K562 (cell line): Measurements from ENCODE around the gene PPP1R36. TPM values are rescaled to one million over a fixed set of nuclear protein-coding genes. Genes with fewer than 3 reads are reported as not detected.

ENCODE experiments used
- ATAC-seq: fragments of 200-7000 bp; cut with Tn5 transposase; 3 replicates; pipeline ENCODE4 v1.9.1; 2020; ENCODE audit warnings: moderate library complexity
- BruUV-seq: library from RNA; stranded (reverse); fragments of 400-500 nt; replicated peaks from 2 replicates; lab custom pipeline; 2021; lab: Mats Ljungman, UMichigan
- CTCF ChIA-PET: fragments of 300-600 bp; formaldehyde crosslinking; extraction: SDS; loops from one replicate; lab custom pipeline; 2021; ENCODE audit warnings: low intra/inter-chr PET ratio; lab: Yijun Ruan, JAX
- POLR2A ChIA-PET: fragments of 300-600, 350-650 bp; sonication (Branson Sonifier 250); formaldehyde crosslinking; extraction: SDS; loops from one replicate; lab custom pipeline; 2021; ENCODE audit warnings: antibody characterized with exemption, inconsistent platforms; lab: Yijun Ruan, JAX
- DNase-seq, 4 experiments: peaks; one replicate each; pipeline versions ENCODE4 v3.0.0 to v3.0.0-alpha.2; 2011 to 2018; ENCODE audit warnings: low spot score in 3 of 4, mixed read lengths in 3 of 4; ENCODE audit errors: extremely low read depth in 1 of 4
- FAIRE-seq: peaks from 2 replicates; lab custom pipeline; 2011; peaks lifted over from hg19 to GRCh38; lab: Jason Lieb, UNC
- H2AFZ ChIP-seq: 2 replicates; pipeline ENCODE4 v1.6.0; 2011; ENCODE audit warnings: low read depth, low read length, control low read depth, inconsistent platforms
- H3K27ac ChIP-seq: fragments of 200-600 bp; 3 replicates; pipeline ENCODE4 v1.8.0; 2011; ENCODE audit warnings: low read depth, mild to moderate bottlenecking, control low read depth, inconsistent platforms, low read length, moderate library complexity, mixed read lengths; ENCODE audit errors: extremely low read depth
- H3K27me3 ChIP-seq, 2 experiments: fragments of 300-600 bp in 1 of 2; 2 replicates in 1 of 2; 3 replicates in 1 of 2; pipeline versions ENCODE4 v1.6.0 to v1.8.0; 2011; ENCODE audit warnings: inconsistent platforms in 2 of 2, low read length in 2 of 2, mild to moderate bottlenecking in 1 of 2, mixed read lengths in 1 of 2, moderate library complexity in 1 of 2; ENCODE audit not compliant: control insufficient read depth in 2 of 2, insufficient read depth in 2 of 2
- H3K36me3 ChIP-seq: fragments of 300-600 bp; 3 replicates; pipeline ENCODE4 v1.8.0; 2011; ENCODE audit warnings: mild to moderate bottlenecking, low read length, inconsistent platforms; ENCODE audit not compliant: control insufficient read depth, insufficient read depth
- H3K4me1 ChIP-seq, 2 experiments: fragments of 200-600 bp in 1 of 2; replicated peaks in 1 of 2; 2 replicates in 1 of 2; 3 replicates in 1 of 2; pipeline versions ENCODE4 v1.5.1 to v1.8.0; 2011; ENCODE audit warnings: inconsistent platforms in 2 of 2, low read length in 2 of 2, mild to moderate bottlenecking in 1 of 2, mixed read lengths in 1 of 2, moderate library complexity in 1 of 2; ENCODE audit not compliant: control insufficient read depth in 2 of 2, insufficient read depth in 2 of 2
- H3K4me2 ChIP-seq: 2 replicates; pipeline ENCODE4 v1.6.1; 2011; ENCODE audit warnings: low read length, control low read depth, inconsistent platforms, mixed read lengths; ENCODE audit not compliant: insufficient read depth
- H3K4me3 ChIP-seq: fragments of 200-600 bp; sonication (generic), shearing (Covaris generic); 2 replicates; pipeline ENCODE4 v1.5.1; 2016; ENCODE audit warnings: control low read depth, inconsistent platforms
- H3K79me2 ChIP-seq: fragments of 200-600 bp; 3 replicates; pipeline ENCODE4 v1.8.0; 2011; ENCODE audit warnings: low read length, inconsistent platforms; ENCODE audit not compliant: control insufficient read depth, insufficient read depth
- H3K9ac ChIP-seq, 2 experiments: 2 replicates each; pipeline versions ENCODE4 v1.6.0 to v1.6.1; 2011; ENCODE audit warnings: low read depth in 2 of 2, low read length in 2 of 2, control low read depth in 1 of 2, inconsistent platforms in 1 of 2, mild to moderate bottlenecking in 1 of 2, mixed read lengths in 1 of 2; ENCODE audit not compliant: insufficient read depth in 1 of 2
- H3K9me1 ChIP-seq: one replicate; pipeline ENCODE4 v1.6.0; 2011; ENCODE audit warnings: inconsistent platforms, mild to moderate bottlenecking, low read length, moderate library complexity; ENCODE audit not compliant: control insufficient read depth, insufficient read depth
- H3K9me3 ChIP-seq: replicated peaks from 2 replicates; pipeline ENCODE4 v1.5.1; 2011; ENCODE audit warnings: low read depth, low read length, inconsistent platforms; ENCODE audit not compliant: control insufficient read depth, insufficient read depth
- H4K20me1 ChIP-seq: replicated peaks from 2 replicates; pipeline ENCODE4 v1.6.1; 2011; ENCODE audit warnings: low read length, inconsistent platforms, mixed read lengths; ENCODE audit not compliant: control insufficient read depth, insufficient read depth
- CCNT2 ChIP-seq: IDR thresholded peaks from 2 replicates; pipeline ENCODE4 v1.6.1; 2011; ENCODE audit warnings: borderline replicate concordance, low read depth, mild to moderate bottlenecking, moderate library complexity, mixed read lengths, low read length; ENCODE audit not compliant: insufficient read length; ENCODE audit errors: extremely low read depth
- MEF2D ChIP-seq: conservative IDR thresholded peaks from 2 replicates; pipeline ENCODE4 v1.6.1; 2016; ENCODE audit warnings: low read depth, missing genetic modification characterization, missing compliant biosample characterization
- TFAM ChIP-seq: fragments of 250-450 bp; sonication (Bioruptor Pico); conservative IDR thresholded peaks from 2 replicates; pipeline ENCODE4 v1.5.0; 2021; ENCODE audit warnings: mild to moderate bottlenecking, moderate library complexity
- TRIM24 ChIP-seq, 2 experiments: fragments of 450-650 bp; IDR thresholded peaks; 2 replicates each; pipeline ENCODE4 v1.6.1; 2016
- ZBTB8A ChIP-seq: fragments of 450-650 bp; IDR thresholded peaks from 2 replicates; pipeline ENCODE4 v1.6.1; 2018; ENCODE audit warnings: mild to moderate bottlenecking, moderate library complexity; ENCODE audit not compliant: partially characterized antibody
- ZSCAN29 ChIP-seq: fragments of 450-650 bp; IDR thresholded peaks from 2 replicates; pipeline ENCODE4 v1.6.1; 2017
- WGBS: fragments of 100-300 bp; shearing (Covaris generic); methylation state at CpG from one replicate; pipeline ENCODE4 v1.1.6; 2016; ENCODE audit warnings: low coverage, mixed read lengths; ENCODE audit not compliant: insufficient coverage; ENCODE audit errors: missing lambda C conversion rate; 5-methylcytosine and 5-hydroxymethylcytosine counted together
- in situ Hi-C: fragments of 300-500 bp; cut with MboI; formaldehyde crosslinking; loops from 4 replicates; pipeline ENCODE4 v1.15.0; 2018; ENCODE audit warnings: inconsistent platforms, mixed read lengths
- intact Hi-C: fragments of 100-400 bp; cut with micrococcal nuclease; formaldehyde crosslinking; loops from 2 replicates; pipeline ENCODE4 v1.14.2; 2022
- polyA plus RNA-seq, 8 experiments: library from polyadenylated mRNA; depleted of rRNA in 4 of 8; stranded (reverse) in 5 of 8; unstranded in 3 of 8; fragments of >200 nt; fragmentation: Nextera tagmentation in 2 of 8; fragmentation: Illumina TruSeq in 1 of 8; extraction: Ambion mirVana in 2 of 8; extraction: Trizol in 1 of 8; gene quantifications; 2 replicates each; pipeline versions ENCODE4 v1.2.1 to v1.2.3, GENCODE V29; 2011 to 2014; ENCODE audit warnings: inconsistent platforms in 1 of 8, missing spikeins in 1 of 8
- total RNA-seq, 7 experiments: library from RNA; depleted of rRNA in 6 of 7; stranded (reverse); fragments of >200 nt in 6 of 7; fragmentation: Illumina TruSeq in 2 of 7; extraction: Trizol in 2 of 7; gene quantifications; 2 replicates each; pipeline versions ENCODE4 v1.2.1 to v1.2.3, GENCODE V29; 2011 to 2021; ENCODE audit warnings: low replicate concordance in 1 of 7
- TF ChIP-seq, protein P1 (sequence below): fragments of 450-650 bp; IDR thresholded peaks from 2 replicates; pipeline ENCODE4 v1.6.1; 2016; ENCODE audit warnings: low read depth
- TF ChIP-seq, protein P2 (sequence below): fragments of 450-650 bp; formaldehyde crosslinking; IDR thresholded peaks from 2 replicates; pipeline ENCODE4 v1.4.0; 2020; ENCODE audit warnings: mild to moderate bottlenecking

PPP1R36 gene
- total and polyA plus RNA-seq, 9 of the 15 experiments (the other 6 are each of a cell fraction or from before 2014, with no cell fraction given): 0.29 TPM; not detected in 8

DNA sequence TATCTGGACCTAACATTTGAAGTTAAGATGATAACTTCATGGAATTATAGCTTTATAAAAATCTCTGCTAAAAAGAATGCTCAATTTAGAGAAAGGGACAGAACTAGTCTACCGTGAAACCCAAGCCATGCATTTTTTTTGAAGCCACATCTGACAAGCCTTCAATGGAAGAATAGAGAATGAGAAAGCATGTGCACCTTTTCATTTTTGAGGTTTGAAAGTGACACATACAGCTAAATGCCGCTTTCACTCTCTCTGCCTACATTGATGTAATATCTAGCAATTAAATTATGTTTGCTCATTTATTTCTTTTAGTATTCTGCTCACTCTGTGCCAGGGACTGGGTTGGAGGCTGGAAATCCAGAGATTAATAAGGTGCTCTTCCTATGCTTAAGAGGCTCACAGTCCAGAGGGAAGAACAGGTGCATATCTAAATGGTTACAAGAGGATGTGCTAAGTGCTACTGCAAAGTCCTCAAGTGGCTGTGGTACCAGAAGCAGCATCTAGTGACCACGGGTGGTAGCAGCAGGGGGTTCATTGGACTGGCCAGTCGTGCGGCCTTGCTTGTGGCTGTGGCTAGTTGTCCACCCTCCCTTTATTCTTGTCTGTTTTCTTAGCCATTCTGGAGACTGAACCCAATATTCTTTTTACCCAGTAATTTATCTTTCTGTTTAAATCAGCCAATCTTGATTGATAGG, 60.4 kb downstream of the PPP1R36 start:
- Histone ChIP-seq H3K4me1 (no peaks in the 10 kb centered on the region), H3K79me2 (no peaks in the 10 kb centered on the region), H2AFZ (no peak overlapping the region), H3K36me3 (no peaks in the 10 kb centered on the region), H3K27me3 (peaks cover 7 to 12% of the 10 kb centered on the region in 2 experiments; a peak in 3 of 5 replicates), H3K9me1 (no peaks in the 10 kb centered on the region), H3K9ac (no peak overlapping the region), H3K4me3 (no peak overlapping the region), H4K20me1 (no peaks in the 10 kb centered on the region), H3K9me3 (no peaks in the 10 kb centered on the region), H3K4me2 (no peak overlapping the region), H3K27ac (no peak overlapping the region)
- no TSS peak for BruUV-seq
- in situ Hi-C loops (no loop called here), intact Hi-C loops (no loop called here)
- WGBS: 1% methylated on average over 5 of the region's 5 CpGs
- FAIRE-seq: no peak
- ChIA-PET CTCF (no interaction called here), POLR2A (no interaction called here)
- no peak for ATAC-seq
- no peak for DNase-seq
- TF ChIP-seq, protein P1, sequence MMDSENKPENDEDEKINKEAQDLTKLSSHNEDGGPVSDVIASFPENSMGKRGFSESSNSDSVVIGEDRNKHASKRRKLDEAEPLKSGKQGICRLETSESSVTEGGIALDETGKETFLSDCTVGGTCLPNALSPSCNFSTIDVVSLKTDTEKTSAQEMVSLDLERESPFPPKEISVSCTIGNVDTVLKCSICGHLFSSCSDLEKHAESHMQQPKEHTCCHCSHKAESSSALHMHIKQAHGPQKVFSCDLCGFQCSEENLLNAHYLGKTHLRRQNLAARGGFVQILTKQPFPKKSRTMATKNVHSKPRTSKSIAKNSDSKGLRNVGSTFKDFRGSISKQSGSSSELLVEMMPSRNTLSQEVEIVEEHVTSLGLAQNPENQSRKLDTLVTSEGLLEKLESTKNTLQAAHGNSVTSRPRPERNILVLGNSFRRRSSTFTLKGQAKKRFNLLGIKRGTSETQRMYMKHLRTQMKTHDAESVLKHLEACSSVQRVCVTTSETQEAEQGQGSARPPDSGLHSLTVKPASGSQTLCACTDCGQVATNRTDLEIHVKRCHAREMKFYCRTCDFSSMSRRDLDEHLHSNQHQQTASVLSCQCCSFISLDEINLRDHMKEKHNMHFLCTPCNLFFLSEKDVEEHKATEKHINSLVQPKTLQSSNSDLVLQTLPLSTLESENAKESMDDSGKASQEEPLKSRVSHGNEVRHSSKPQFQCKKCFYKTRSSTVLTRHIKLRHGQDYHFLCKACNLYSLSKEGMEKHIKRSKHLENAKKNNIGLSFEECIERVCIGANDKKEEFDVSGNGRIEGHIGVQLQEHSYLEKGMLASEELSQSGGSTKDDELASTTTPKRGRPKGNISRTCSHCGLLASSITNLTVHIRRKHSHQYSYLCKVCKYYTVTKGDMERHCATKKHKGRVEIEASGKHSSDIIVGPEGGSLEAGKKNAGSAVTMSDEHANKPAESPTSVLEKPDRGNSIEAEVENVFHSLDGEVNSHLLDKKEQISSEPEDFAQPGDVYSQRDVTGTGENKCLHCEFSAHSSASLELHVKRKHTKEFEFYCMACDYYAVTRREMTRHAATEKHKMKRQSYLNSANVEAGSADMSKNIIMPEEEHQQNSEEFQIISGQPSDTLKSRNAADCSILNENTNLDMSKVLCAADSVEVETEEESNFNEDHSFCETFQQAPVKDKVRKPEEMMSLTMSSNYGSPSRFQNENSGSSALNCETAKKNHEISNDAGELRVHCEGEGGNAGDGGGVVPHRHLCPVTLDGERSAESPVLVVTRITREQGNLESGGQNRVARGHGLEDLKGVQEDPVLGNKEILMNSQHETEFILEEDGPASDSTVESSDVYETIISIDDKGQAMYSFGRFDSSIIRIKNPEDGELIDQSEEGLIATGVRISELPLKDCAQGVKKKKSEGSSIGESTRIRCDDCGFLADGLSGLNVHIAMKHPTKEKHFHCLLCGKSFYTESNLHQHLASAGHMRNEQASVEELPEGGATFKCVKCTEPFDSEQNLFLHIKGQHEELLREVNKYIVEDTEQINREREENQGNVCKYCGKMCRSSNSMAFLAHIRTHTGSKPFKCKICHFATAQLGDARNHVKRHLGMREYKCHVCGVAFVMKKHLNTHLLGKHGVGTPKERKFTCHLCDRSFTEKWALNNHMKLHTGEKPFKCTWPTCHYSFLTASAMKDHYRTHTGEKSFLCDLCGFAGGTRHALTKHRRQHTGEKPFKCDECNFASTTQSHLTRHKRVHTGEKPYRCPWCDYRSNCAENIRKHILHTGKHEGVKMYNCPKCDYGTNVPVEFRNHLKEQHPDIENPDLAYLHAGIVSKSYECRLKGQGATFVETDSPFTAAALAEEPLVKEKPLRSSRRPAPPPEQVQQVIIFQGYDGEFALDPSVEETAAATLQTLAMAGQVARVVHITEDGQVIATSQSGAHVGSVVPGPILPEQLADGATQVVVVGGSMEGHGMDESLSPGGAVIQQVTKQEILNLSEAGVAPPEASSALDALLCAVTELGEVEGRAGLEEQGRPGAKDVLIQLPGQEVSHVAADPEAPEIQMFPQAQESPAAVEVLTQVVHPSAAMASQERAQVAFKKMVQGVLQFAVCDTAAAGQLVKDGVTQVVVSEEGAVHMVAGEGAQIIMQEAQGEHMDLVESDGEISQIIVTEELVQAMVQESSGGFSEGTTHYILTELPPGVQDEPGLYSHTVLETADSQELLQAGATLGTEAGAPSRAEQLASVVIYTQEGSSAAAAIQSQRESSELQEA: no peak
- no peak for TF ChIP-seq MEF2D
- no peak for TF ChIP-seq ZSCAN29
- TF ChIP-seq ZBTB8A: no peak
- TF ChIP-seq TRIM24 (IDR thresholded peaks at IDR 0.05): no peak
- TF ChIP-seq TFAM (CRISPR knock-in tag): no peak
- no peak for TF ChIP-seq CCNT2
- TF ChIP-seq, protein P2, sequence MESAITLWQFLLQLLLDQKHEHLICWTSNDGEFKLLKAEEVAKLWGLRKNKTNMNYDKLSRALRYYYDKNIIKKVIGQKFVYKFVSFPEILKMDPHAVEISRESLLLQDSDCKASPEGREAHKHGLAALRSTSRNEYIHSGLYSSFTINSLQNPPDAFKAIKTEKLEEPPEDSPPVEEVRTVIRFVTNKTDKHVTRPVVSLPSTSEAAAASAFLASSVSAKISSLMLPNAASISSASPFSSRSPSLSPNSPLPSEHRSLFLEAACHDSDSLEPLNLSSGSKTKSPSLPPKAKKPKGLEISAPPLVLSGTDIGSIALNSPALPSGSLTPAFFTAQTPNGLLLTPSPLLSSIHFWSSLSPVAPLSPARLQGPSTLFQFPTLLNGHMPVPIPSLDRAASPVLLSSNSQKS (CRISPR knock-in tag): no peak
